H9 (cell line): ENCODE results near the gene PRLH. TPM values are rescaled to one million over a fixed set of nuclear protein-coding genes. Genes with fewer than 3 reads are reported as not detected.
A peak's percentile ranks its signal among the peaks of the same experiment; 100 is the strongest.

Experiments
- DNase-seq: peaks from one replicate; pipeline ENCODE4 v3.0.0-alpha.2; 2017
- H2AFZ ChIP-seq: one replicate; pipeline ENCODE4 v1.6.1; 2013; ENCODE audit warnings: mild to moderate bottlenecking, low read length, control low read depth, moderate library complexity
- H2AK5ac ChIP-seq: 2 replicates; pipeline ENCODE4 v1.6.1; 2013; ENCODE audit warnings: low read length, control low read depth, mixed read lengths; ENCODE audit not compliant: insufficient read length
- H2BK120ac ChIP-seq: one replicate; pipeline ENCODE4 v1.6.1; 2013; ENCODE audit warnings: low read depth, mild to moderate bottlenecking, low read length, control low read depth, inconsistent platforms; ENCODE audit not compliant: poor library complexity, severe bottlenecking
- H2BK12ac ChIP-seq: 2 replicates; pipeline ENCODE4 v1.6.1; 2013; ENCODE audit warnings: low read length, control low read depth, mixed read lengths, low read depth; ENCODE audit not compliant: insufficient read length
- H2BK15ac ChIP-seq: 2 replicates; pipeline ENCODE4 v1.6.1; 2013; ENCODE audit warnings: low read depth, low read length, control low read depth
- H2BK20ac ChIP-seq: one replicate; pipeline ENCODE4 v1.6.1; 2013; ENCODE audit warnings: low read depth, mild to moderate bottlenecking, low read length, control low read depth, inconsistent platforms; ENCODE audit not compliant: poor library complexity, severe bottlenecking
- H2BK5ac ChIP-seq: 2 replicates; pipeline ENCODE4 v1.6.1; 2013; ENCODE audit warnings: low read length, control low read depth, mixed read lengths; ENCODE audit not compliant: insufficient read length
- H3K14ac ChIP-seq: 2 replicates; pipeline ENCODE4 v1.6.1; 2013; ENCODE audit warnings: low read length, control low read depth; ENCODE audit not compliant: insufficient read depth
- H3K18ac ChIP-seq: 2 replicates; pipeline ENCODE4 v1.6.1; 2013; ENCODE audit warnings: low read depth, mild to moderate bottlenecking, mixed read lengths, low read length, control low read depth; ENCODE audit not compliant: insufficient read length
- H3K23ac ChIP-seq: 2 replicates; pipeline ENCODE4 v1.6.1; 2013; ENCODE audit warnings: low read length, control low read depth, mixed read lengths, low read depth; ENCODE audit not compliant: insufficient read length
- H3K23me2 ChIP-seq: 2 replicates; pipeline ENCODE4 v1.6.1; 2013; ENCODE audit warnings: low read depth, mild to moderate bottlenecking, mixed read lengths, low read length, control low read depth; ENCODE audit not compliant: insufficient read length, poor library complexity, severe bottlenecking
- H3K27ac ChIP-seq: 2 replicates; pipeline ENCODE4 v1.5.1; 2013; ENCODE audit warnings: low read length, control low read depth, mixed read lengths, low read depth; ENCODE audit not compliant: insufficient read length
- H3K27me3 ChIP-seq: 2 replicates; pipeline ENCODE4 v1.6.1; 2013; ENCODE audit warnings: low read length, control low read depth, inconsistent platforms; ENCODE audit not compliant: insufficient read depth
- H3K4ac ChIP-seq: 2 replicates; pipeline ENCODE4 v1.6.1; 2013; ENCODE audit warnings: low read depth, mild to moderate bottlenecking, control low read depth, inconsistent platforms, low read length, moderate library complexity
- H3K4me1 ChIP-seq: 2 replicates; pipeline ENCODE4 v1.6.1; 2013; ENCODE audit warnings: low read length, control low read depth, inconsistent platforms; ENCODE audit not compliant: insufficient read depth
- H3K4me2 ChIP-seq: 2 replicates; pipeline ENCODE4 v1.6.1; 2013; ENCODE audit warnings: low read length, control low read depth, mixed read lengths; ENCODE audit not compliant: insufficient read length, insufficient read depth
- H3K56ac ChIP-seq: 2 replicates; pipeline ENCODE4 v1.6.1; 2013; ENCODE audit warnings: low read depth, mild to moderate bottlenecking, mixed read lengths, low read length, control low read depth; ENCODE audit not compliant: insufficient read length
- H3K79me1 ChIP-seq: 2 replicates; pipeline ENCODE4 v1.6.1; 2013; ENCODE audit warnings: low read depth, mild to moderate bottlenecking, moderate library complexity, low read length, control low read depth, inconsistent platforms; ENCODE audit not compliant: insufficient read depth, poor library complexity, severe bottlenecking
- H3K79me2 ChIP-seq: 2 replicates; pipeline ENCODE4 v1.6.1; 2013; ENCODE audit warnings: low read length, control low read depth, inconsistent platforms; ENCODE audit not compliant: insufficient read depth
- H3K9ac ChIP-seq: 2 replicates; pipeline ENCODE4 v1.6.1; 2013; ENCODE audit warnings: low read length, control low read depth, mixed read lengths; ENCODE audit not compliant: insufficient read length; ENCODE audit errors: extremely low read depth
- H3K9me3 ChIP-seq: one replicate; pipeline ENCODE4 v1.6.1; 2013; ENCODE audit warnings: low read depth, low read length, inconsistent platforms; ENCODE audit not compliant: control insufficient read depth
- H3T11ph ChIP-seq: one replicate; pipeline ENCODE4 v1.6.1; 2013; ENCODE audit warnings: mild to moderate bottlenecking, low read length, control low read depth, inconsistent platforms
- H4K20me1 ChIP-seq: one replicate; pipeline ENCODE4 v1.6.1; 2013; ENCODE audit not compliant: control insufficient read depth, insufficient read length, insufficient read depth
- H4K5ac ChIP-seq: 2 replicates; pipeline ENCODE4 v1.6.1; 2013; ENCODE audit warnings: low read depth, mild to moderate bottlenecking, mixed read lengths, low read length, control low read depth; ENCODE audit not compliant: insufficient read length
- H4K8ac ChIP-seq: replicated peaks from 2 replicates; pipeline ENCODE4 v1.6.1; 2013; ENCODE audit warnings: low read length, control low read depth, mixed read lengths, low read depth; ENCODE audit not compliant: insufficient read length
- H4K91ac ChIP-seq: 2 replicates; pipeline ENCODE4 v1.6.1; 2013; ENCODE audit warnings: low read depth, mild to moderate bottlenecking, moderate library complexity, mixed read lengths, low read length, control low read depth; ENCODE audit not compliant: insufficient read length
- H3K27ac Mint-ChIP-seq, 3 experiments: 2 replicates in 2 of 3; 3 replicates in 1 of 3; pipeline ENCODE4 v1.8.0; 2020 to 2021; ENCODE audit warnings: mixed read lengths in 3 of 3, mild to moderate bottlenecking in 1 of 3, moderate library complexity in 1 of 3
- H3K27me3 Mint-ChIP-seq: 2 replicates; pipeline ENCODE4 v1.8.0; 2021; ENCODE audit warnings: low read depth, mild to moderate bottlenecking, moderate library complexity, mixed read lengths
- H3K36me3 Mint-ChIP-seq, 3 experiments: 2 replicates in 2 of 3; 3 replicates in 1 of 3; pipeline ENCODE4 v1.8.0; 2020 to 2021; ENCODE audit warnings: low read depth in 3 of 3, mixed read lengths in 3 of 3; ENCODE audit not compliant: insufficient read depth in 1 of 3
- H3K4me1 Mint-ChIP-seq, 2 experiments: 2 replicates each; pipeline ENCODE4 v1.8.0; 2020; ENCODE audit warnings: mixed read lengths in 2 of 2
- H3K4me3 Mint-ChIP-seq, 2 experiments: 2 replicates in 1 of 2; 3 replicates in 1 of 2; pipeline ENCODE4 v1.8.0; 2020 to 2021; ENCODE audit warnings: mild to moderate bottlenecking in 2 of 2, mixed read lengths in 2 of 2, moderate library complexity in 1 of 2
- H3K9me3 Mint-ChIP-seq, 2 experiments: 2 replicates in 1 of 2; 3 replicates in 1 of 2; pipeline ENCODE4 v1.8.0; 2020; ENCODE audit warnings: mild to moderate bottlenecking in 2 of 2, mixed read lengths in 2 of 2, moderate library complexity in 1 of 2
- CTCF ChIP-seq: fragments of 200-600 bp; sonication (generic); conservative IDR thresholded peaks from 3 replicates; pipeline ENCODE4 v1.8.0; 2021; ENCODE audit warnings: antibody characterized with exemption, mild to moderate bottlenecking
- WGBS: extraction: QIAGEN DNeasy Blood & Tissue Kit; methylation state at CpG from one replicate; pipeline ENCODE4 v1.1.7; 2013; ENCODE audit warnings: missing lambda C conversion rate, low lambda C conversion rate, mixed read lengths; ENCODE audit not compliant: insufficient read length; ENCODE audit errors: extremely low coverage; 5-methylcytosine and 5-hydroxymethylcytosine counted together
- total RNA-seq: library from RNA; stranded (reverse); gene quantifications from 2 replicates; pipeline ENCODE4 v1.2.1, GENCODE V29; 2021

Gene PRLH
- total RNA-seq, 1 experiment from 2014 or later: not detected

- Histone ChIP-seq H2BK20ac (no peak overlapping the region), H4K8ac (no peak overlapping the region), H3K4ac (no peak overlapping the region), H4K91ac (no peak overlapping the region), H2BK5ac (no peak overlapping the region), H2AFZ (no peak overlapping the region), H3K14ac (no peak overlapping the region), H3K4me1 (peaks cover 26% of the 10 kb centered on the region), H4K5ac (no peak overlapping the region), H3K23me2 (no peaks in the 10 kb centered on the region), H3K23ac (no peak overlapping the region), H3K9ac (no peak overlapping the region), H3K56ac (no peak overlapping the region), H2BK12ac (peak overlapping the region; percentile 22), H4K20me1 (no peaks in the 10 kb centered on the region), H3K9me3 (no peaks in the 10 kb centered on the region), H3K27me3 (no peaks in the 10 kb centered on the region), H3K79me2 (no peaks in the 10 kb centered on the region), H2BK120ac (no peak overlapping the region), H2AK5ac (peak overlapping the region; percentile 6), H3K79me1 (no peaks in the 10 kb centered on the region), H3K4me2 (no peak overlapping the region), H2BK15ac (no peak overlapping the region), H3T11ph (no peak overlapping the region), H3K18ac (no peak overlapping the region), H3K27ac (no peak overlapping the region)
- Mint-ChIP-seq H3K27me3 (no peaks in the 10 kb centered on the region; the same call in 1 of the 2 replicates), H3K4me3 (no peak overlapping the region; a peak in 1 of 5 replicates), H3K9me3 (no peaks in the 10 kb centered on the region; a peak in 2 of 5 replicates), H3K4me1 (peaks cover 48 to 52% of the 10 kb centered on the region in 2 experiments), H3K27ac (peak overlapping the region in 1 of 3 experiments; percentile 31; a peak in 3 of 7 replicates), H3K36me3 (no peaks in the 10 kb centered on the region)
- peak; percentile 18 for DNase-seq
- WGBS: no CpG with 5 or more reads among the region's 4 CpGs
- TF ChIP-seq CTCF: no peak
Measured at GRCh38 chr2:237615631-237616249, 49.4 kb downstream of the PRLH start.
